ENCODE data around the gene SORCS1. TPM values are rescaled to one million over a fixed set of nuclear protein-coding genes. Genes with fewer than 3 reads are reported as not detected.

The SORCS1 gene
- total and polyA plus RNA-seq, 2 of the 8 experiments (the other 6 are each of a cell fraction or from before 2014, with no cell fraction given), result 4.1 to 4.6 TPM

- DNase-seq (ENCODE audit: low read depth in 1 of 2, low spot score in 2 of 2), result no peak
- no peak overlapping the region for H2BK120ac ChIP-seq (replicated peaks; ENCODE audit: low read depth, low read length)
- H2BK15ac ChIP-seq (ENCODE audit: low read length), result no peak overlapping the region
- no peak overlapping the region for H3K23ac ChIP-seq (ENCODE audit: insufficient read length)
- H3K9me3 ChIP-seq (ENCODE audit: insufficient read depth in 2 of 2, low read depth in 1 of 2, low read length in 1 of 2), result no peaks in the 10 kb centered on the region
- no peaks in the 10 kb centered on the region for H3K79me2 ChIP-seq (ENCODE audit: control insufficient read depth in 1 of 2, insufficient read depth in 2 of 2, low read length in 2 of 2)
- H3K27ac ChIP-seq (ENCODE audit: low read depth, low read length), result no peak overlapping the region
- H3K4me3 ChIP-seq (ENCODE audit: extremely low read depth in 1 of 4, insufficient read depth in 2 of 4, low read depth in 3 of 4, low read length in 4 of 4), result no peak overlapping the region
- POLR2A ChIA-PET (ENCODE audit: partially characterized antibody), result no interaction called here
- CTCF ChIA-PET (ENCODE audit: partially characterized antibody), result interaction anchor here (1.5 to 6.1 kb wide), 2 partner anchors 11 to 48 kb away, joined by 3 to 38 read pairs; no protein-coding TSS in a partner anchor
- no peak overlapping the region for H2BK20ac ChIP-seq (ENCODE audit: low read length)
- H2AK5ac ChIP-seq (ENCODE audit: low read depth, low read length), result no peak overlapping the region
- no peak overlapping the region for H2BK5ac ChIP-seq (ENCODE audit: low read depth, low read length)
- no peak overlapping the region for H2AFZ ChIP-seq (ENCODE audit: low read length)
- H3K36me3 ChIP-seq (ENCODE audit: control insufficient read depth in 2 of 4, insufficient read depth in 4 of 4, low read length in 3 of 4), result no peaks in the 10 kb centered on the region
- FAIRE-seq, result no peak
- H3K79me1 ChIP-seq (ENCODE audit: low read depth, low read length), result no peaks in the 10 kb centered on the region
- no peak overlapping the region for H3K4ac ChIP-seq (replicated peaks; ENCODE audit: insufficient read length, low read depth, low read length)
- no peak overlapping the region for H3K18ac ChIP-seq (ENCODE audit: extremely low read depth, low read length)
- no peak for TF ChIP-seq BACH1 (IDR thresholded peaks at IDR 0.05; ENCODE audit: low read length)
- TF ChIP-seq EP300 (IDR thresholded peaks at IDR 0.05; ENCODE audit: borderline replicate concordance in 1 of 2, low read depth in 2 of 2, low read length in 2 of 2), result no peak
- TF ChIP-seq HDAC2 (IDR thresholded peaks at IDR 0.05; ENCODE audit: borderline replicate concordance in 1 of 2, low read depth in 2 of 2, low read length in 2 of 2), result no peak
- H3K9ac ChIP-seq (replicated peaks in 1 of 4; ENCODE audit: extremely low read depth in 1 of 4, low read depth in 3 of 4, low read length in 3 of 4), result no peak overlapping the region
- no peaks in the 10 kb centered on the region for H3K27me3 ChIP-seq (replicated peaks in 1 of 4; ENCODE audit: control insufficient read depth in 3 of 4, extremely low read depth in 1 of 4, insufficient read depth in 3 of 4, low read length in 3 of 4)
- no peak overlapping the region for H4K5ac ChIP-seq (ENCODE audit: insufficient read length, low read depth, low read length)
- no peak overlapping the region for H4K8ac ChIP-seq (ENCODE audit: extremely low read depth, insufficient read depth, low read length)
- no peak overlapping the region for H3K14ac ChIP-seq (ENCODE audit: insufficient read length)
- no peak overlapping the region for H3K4me2 ChIP-seq (ENCODE audit: insufficient read depth in 1 of 2, low read depth in 2 of 2, low read length in 2 of 2)
- 93% methylated on average over 5 of the region's 5 CpGs; no CpG with 5 or more reads in 1 of the 2 experiments for WGBS, 2 experiments (ENCODE audit: extremely low coverage in 1 of 2, insufficient coverage in 1 of 2, insufficient read length in 1 of 2, insufficient replicate concordance in 2 of 2, low coverage in 1 of 2, low lambda C conversion rate in 2 of 2, missing lambda C conversion rate in 1 of 2)
- H3K23me2 ChIP-seq (ENCODE audit: low read depth, low read length), result no peaks in the 10 kb centered on the region
- peaks cover 0 to 2% (median 0%) of the 10 kb centered on the region in 4 experiments; a peak in 1 of 7 replicates for H3K4me1 ChIP-seq (replicated peaks in 1 of 4; ENCODE audit: control insufficient read depth in 3 of 4, insufficient read depth in 4 of 4, low read length in 3 of 4)
- H4K20me1 ChIP-seq (replicated peaks in 1 of 2; ENCODE audit: control insufficient read depth in 1 of 2, insufficient read depth in 2 of 2, low read length in 2 of 2), result no peaks in the 10 kb centered on the region
- H2BK12ac ChIP-seq (ENCODE audit: low read depth, low read length), result no peak overlapping the region
- no peak overlapping the region for H3K56ac ChIP-seq (replicated peaks; ENCODE audit: insufficient read length, low read depth, low read length)
- no peak overlapping the region for H4K91ac ChIP-seq (replicated peaks; ENCODE audit: insufficient read length, low read length)
Measured at GRCh38 chr10:106560925-106561640, 603.4 kb downstream of the SORCS1 start.
